PFSK-1 (cell line): ENCODE measurements around the gene CCDC7.

Experiments
- FOXP2 ChIP-seq: optimal IDR thresholded peaks from 2 replicates; pipeline ENCODE3; 2011; ENCODE audit warnings: borderline replicate concordance, control low read depth, inconsistent platforms; ENCODE audit not compliant: insufficient read depth; ENCODE audit errors: extremely low read length, extremely low read depth
- POLR2AphosphoS5 ChIP-seq: IDR thresholded peaks from 2 replicates; pipeline ENCODE4 v1.6.1; 2012; ENCODE audit warnings: low read depth, mild to moderate bottlenecking, control low read depth, low read length, moderate library complexity
- TAF1 ChIP-seq: IDR thresholded peaks from 2 replicates; pipeline ENCODE4 v1.6.1; 2012; ENCODE audit warnings: low read length, control low read depth, borderline replicate concordance; ENCODE audit not compliant: insufficient read depth

DNA sequence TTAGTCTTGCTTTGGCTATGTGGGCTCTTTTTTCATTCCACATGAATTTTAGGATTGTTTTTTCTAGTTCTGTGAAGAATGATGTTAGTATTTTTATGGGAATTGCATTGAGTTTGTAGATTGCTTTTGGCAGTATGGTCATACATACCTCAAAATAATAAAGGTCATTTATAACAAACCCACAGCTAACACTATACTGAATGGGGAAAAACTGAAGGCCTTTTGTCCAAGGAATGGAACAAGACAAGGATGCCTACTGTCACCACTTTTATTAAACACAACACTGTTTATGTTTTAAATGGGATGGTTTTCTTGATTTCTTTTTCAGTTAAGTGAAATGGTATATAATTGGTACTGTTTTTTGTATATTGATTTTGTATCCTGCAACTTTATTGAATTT, 84.3 kb downstream of the CCDC7 start:
- TF ChIP-seq TAF1 (no peak), POLR2AphosphoS5 (no peak), FOXP2 (no peak)
